NCI-H2196 (cell line): Measurements from ENCODE around the gene SLC6A5.
A peak's percentile ranks its signal among the peaks of the same experiment; 100 is the strongest.

Experiments used
- DNase-seq: peaks from one replicate; lab custom pipeline; 2025; ENCODE audit not compliant: unreplicated experiment; lab: John Stamatoyannopoulos, UW

Gene SLC6A5

DNA sequence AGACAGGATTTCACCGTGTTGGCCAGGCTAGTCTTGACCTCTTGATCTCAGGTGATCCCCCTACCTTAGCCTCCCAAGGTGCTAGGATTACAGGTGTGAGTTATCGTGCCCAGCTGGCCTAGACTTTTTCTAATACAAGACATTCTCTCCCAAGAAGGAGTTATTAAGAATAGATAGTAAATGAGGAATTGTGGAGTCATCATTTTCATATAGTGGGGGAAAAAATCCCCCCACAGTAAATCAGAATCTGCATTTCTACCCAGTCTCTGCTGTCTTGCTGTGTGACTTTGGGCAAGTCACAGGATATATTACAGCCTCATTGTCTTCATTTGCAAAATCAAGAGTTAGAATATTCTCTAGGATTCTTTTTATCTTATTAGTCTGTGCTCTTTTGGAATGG lies 21.6 kb downstream of the SLC6A5 start:
- DNase-seq = no peak

DNA sequence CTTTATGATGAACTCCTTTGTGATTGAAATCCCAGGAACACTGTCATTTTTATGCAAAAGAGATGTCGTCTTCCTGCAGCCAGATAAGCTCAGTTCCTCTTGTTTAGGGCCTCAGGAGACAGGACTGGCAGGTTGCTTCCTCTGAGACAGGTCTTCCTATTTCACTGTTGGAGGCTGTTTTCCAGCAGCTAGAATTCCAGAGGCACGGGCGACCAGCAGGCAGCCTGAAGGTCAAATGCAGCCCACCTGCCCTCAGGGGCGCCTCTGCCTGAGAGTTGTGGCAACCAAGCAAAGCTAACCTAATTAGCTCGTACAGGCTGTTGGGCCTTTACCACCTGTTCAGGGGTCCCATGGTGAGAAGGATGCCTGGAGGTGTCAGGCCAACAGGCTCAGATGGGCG lies 22.3 kb downstream of the SLC6A5 start:
- DNase-seq = no peak

DNA sequence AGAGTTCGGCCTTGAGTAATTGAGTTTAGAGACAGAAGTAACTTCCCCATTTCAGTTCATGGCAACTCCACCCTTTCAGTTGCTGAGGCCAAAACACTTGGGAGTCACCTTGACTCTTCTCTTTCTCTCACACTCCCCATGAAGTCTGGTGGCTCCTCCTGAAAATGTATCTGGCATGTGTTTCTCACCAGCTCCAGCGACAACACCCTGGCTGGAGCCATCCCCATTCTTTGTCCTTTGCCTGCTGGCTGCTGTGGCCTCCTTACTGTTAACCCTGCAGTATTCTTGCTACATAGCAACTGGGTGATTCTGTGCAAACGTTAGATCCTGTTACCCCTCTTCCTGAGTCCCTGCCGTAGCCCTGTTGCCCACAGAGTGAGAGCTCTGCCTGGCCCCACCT lies 23.8 kb downstream of the SLC6A5 start:
- no peak for DNase-seq

DNA sequence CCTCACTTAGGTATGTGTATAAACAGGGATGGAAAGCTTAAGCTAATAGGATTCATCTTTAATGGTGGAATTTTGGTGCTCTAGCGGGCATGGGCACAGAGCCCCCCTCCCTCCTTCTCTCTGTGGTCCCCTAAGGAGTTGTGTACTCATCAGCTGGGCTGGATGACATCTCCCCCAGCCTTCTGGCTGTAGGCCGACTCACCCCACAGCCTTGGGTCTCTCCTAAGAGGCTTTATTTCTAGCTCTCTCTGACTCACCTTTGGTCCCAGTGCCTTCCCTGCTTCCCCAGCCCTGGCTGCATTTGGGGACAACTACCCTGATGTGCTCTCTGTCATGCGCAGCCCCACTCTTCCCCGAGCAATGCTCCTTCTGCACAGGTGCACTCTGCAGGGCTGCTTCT lies 26.9 kb downstream of the SLC6A5 start:
- DNase-seq = no peak

DNA sequence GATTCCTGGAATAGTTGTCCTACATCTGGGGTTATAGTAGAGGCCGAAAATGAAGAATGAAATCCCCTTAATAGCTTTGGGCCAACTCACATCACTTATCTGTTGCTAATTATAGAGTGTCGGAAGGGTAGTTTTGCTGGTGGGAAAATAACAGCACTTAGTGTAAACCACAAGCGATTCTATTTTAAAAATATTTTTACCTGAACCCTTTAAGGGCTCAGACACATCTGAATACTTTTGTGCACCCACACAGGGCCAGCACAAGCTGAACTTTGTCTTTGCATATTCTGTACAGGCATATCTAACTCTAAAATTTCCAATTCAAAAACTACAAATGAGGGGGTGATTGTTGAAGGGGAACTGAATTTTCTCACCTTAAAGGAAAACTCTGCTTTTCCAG lies 27.6 kb downstream of the SLC6A5 start:
- DNase-seq = no peak

DNA sequence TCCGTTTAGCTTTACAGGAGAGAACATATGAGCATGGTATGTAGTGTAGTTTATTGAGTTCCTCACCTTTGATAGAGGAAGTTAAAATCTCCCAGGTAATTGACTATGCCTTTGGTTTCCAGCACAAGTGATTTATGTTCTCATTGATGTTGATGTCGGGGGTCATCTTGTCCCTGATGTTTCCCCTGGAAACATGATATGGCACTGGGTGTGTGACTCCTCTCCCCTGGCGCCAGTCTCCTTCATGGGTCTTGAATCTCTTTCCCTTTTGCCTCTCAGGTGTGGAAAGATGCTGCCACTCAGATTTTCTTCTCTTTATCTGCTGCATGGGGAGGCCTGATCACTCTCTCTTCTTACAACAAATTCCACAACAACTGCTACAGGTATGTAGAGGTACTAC lies 28.3 kb downstream of the SLC6A5 start:
- no peak for DNase-seq

DNA sequence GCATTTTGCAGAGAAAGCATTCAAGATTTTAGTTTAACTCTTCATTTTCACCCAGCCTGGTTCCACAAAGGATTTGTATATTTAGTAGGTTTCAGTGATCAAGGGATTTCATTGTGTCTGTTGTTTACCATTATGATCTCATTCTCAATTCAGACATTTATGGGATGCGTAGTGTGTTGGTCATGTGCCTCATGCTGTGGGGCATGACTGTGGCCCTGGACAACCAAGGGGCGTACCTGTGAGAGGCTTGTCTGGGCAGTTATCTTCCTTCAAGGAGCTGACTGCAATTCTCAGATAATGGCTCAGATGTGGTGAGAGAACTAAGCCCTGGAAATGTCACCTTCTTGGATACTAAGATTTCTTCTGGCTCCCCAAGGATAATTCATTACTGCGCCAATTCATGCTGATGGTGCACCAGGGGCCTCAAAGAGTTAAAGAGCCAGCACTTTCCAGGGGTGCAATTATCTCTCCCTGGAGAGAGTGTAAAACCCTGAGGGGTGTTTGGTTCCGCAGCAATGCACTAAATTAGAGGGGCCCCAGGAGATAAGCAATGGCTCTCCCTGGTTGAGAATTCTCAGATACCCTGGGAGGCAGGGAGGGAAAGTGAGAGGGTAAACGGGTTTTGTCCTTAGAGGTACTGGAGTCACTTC lies 32.2 kb downstream of the SLC6A5 start:
- DNase-seq = no peak

DNA sequence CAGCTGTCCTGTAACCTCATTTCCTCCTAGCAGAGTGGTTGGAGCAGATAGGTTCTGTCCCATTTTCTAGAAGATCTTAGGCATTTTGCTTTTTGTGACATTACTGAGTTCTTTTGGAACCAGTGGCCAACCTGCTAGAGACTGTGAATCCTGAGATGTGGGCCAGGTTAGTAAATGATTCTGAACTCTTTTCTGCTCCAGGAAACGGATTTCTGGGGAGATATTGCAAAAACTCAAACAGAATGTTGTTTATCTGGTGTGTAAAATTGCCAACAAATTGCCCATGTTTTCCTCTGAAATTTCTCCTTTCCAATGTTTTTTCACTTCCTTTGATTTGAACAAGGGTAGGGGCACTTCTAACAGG lies 32.7 kb downstream of the SLC6A5 start:
- DNase-seq = no peak

DNA sequence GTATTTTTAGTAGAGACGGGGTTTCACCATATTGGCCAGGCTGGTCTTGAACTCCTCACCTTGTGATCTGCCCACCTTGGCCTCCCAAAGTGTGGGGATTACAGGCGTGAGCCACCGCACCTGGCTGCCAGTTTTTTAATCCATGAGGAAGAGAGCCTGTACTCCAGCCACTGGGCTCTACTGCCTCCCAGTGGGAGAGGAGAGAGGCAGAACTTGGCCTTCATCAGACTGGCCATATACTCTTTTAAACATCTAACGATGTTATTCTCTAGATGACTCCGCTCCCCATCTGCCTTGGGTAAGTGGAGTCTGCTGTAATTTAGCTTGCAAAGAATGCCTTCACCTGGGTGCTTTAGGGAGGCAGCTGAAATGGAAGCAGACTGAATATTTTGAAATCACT lies 34.6 kb downstream of the SLC6A5 start:
- peak; percentile 7 for DNase-seq

DNA sequence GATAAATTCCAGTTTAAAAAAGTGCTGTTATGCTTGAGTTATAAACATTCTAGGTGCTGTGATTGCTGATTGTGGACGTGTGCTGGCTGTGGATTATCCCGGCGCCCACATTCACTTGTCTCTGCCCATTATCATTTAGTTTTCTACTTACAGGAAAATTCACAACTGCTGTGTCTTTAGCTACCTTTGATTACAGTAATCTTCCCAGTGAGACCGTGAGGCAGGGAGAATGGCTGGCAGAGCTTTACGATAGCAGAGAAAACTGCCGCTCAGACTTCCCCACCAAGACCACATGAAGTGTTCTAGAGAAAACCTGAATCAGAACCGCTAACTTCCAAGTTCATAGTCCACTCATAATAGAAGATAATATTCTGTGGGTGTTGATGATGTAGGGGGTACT lies 35.4 kb downstream of the SLC6A5 start:
- no peak for DNase-seq

DNA sequence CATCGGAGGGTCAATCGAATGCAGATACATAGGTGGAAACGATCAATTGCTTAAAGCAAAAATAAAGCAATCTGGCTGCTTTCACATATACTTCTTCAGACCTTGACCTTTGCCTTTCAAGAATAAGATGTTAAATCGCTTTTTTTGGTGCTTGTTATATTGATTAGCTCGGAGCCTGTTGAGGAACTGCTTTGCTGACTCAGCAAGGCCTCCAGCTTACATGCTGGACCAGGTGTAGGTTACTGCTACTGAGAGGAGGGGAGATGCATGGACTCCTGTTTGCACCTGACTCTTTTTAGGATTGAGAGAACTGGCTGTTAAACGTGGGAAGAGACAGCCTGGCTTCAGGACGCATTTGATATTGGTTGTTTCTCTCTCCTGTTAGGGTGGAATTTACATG lies 38.7 kb downstream of the SLC6A5 start:
- no peak for DNase-seq

DNA sequence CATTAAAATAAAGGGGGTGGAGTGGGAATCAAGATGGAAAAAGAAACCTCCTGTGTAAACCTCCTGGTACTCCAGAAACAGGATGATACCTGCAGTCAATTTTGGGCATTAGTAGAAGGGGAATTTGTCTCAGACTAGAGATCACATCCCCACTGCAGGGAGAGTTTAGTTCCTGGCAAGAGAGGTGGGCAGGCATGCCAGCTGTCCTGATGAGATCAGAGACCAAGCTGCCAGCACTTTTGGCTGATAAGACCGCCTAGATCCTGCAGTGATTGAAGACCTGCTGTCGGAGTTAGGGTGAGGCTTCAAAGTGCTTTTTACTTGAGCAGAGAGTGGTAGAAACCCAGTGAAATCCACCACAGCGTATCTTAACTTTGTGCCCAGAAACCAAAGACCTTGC lies 40.3 kb downstream of the SLC6A5 start:
- no peak for DNase-seq

DNA sequence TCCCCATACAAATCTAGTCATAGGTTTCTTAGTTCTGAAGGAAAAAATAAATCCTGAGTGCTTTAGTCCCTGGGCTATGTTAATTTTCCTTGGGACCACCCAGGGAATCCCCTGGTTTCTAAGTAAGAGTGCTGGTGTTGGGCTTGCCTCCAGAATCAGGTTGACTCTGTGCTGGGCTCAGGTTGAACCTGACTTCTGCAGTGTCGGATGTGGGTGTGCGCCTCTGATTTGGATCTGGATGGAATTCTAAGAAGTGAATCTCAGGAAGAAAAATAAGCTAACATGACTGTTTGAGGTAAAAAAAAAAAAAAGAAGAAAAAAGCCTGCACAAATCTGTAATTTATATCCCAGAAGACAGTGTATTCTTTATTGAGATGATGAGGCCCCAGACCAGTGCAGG lies 41.0 kb downstream of the SLC6A5 start:
- no peak for DNase-seq

DNA sequence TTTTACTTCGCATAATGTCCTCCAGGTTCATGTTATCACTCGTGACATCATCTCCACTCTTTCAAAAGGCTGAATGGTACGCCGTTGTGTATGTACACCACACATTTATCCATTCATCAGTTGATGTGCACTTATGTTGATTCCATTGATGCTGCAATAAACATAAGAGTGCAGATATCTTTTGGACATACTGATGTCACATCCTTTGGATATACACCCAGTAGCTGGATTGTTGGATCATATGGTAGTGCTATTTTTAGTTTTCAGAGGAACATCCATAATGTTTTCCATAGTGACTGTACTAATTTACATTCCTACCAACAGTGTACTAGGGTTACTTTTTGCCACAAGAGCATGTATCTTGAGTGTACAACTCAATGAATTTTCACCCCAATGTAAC lies 45.0 kb downstream of the SLC6A5 start:
- DNase-seq = no peak

DNA sequence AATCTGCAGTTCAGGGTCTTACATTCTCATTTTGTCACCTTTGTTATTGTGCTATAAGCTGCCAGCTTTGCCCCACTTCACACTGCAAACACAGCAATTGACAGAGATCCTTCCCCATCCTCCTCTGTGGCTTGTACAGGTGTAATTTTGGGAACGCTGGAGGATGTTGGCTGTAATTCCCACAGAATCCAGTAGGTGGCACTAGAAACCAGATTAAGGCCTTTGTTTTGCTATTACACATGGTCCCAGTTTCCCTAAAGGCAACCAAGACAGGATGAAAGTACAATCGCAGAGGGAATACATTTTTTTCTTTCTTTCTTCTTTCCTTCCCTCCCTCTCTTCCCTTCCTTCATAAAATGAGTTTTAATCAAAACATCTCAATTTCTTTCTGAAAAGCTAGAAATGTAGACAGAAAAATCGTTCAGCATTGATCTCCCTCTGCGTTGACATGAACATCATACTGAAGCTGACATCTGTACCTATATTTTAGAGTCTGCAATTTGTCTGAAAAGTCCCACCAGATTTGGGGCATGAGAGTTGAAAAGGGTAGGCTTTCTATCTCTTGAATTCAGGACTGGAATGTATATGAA lies 48.7 kb downstream of the SLC6A5 start:
- peak; percentile 78 for DNase-seq

DNA sequence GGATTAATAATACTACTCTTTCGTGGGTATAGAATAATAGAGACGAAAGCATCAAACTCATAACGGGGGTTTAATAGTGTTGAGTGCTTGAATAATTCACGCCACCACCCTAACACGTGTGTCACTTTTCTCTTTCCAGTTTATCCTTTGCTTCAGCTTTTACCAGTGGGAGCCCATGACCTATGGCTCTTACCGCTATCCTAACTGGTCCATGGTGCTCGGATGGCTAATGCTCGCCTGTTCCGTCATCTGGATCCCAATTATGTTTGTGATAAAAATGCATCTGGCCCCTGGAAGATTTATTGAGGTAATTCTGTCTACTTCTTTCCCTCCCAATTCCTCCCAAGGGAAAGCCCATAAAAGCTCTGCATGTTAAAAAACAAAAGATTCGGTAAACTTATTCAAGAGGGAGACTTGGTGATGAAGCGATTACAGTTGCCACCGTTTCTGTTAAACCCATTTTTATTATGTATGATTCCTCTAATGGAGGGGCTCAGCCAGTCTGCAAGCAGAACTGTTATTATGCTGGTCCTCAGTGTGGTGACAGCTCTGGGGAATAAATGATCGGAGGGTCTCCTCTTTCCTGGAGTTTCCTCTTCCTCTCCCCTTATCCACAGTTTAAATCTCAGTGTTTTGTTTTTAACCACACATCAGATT lies 52.9 kb downstream of the SLC6A5 start:
- no peak for DNase-seq

DNA sequence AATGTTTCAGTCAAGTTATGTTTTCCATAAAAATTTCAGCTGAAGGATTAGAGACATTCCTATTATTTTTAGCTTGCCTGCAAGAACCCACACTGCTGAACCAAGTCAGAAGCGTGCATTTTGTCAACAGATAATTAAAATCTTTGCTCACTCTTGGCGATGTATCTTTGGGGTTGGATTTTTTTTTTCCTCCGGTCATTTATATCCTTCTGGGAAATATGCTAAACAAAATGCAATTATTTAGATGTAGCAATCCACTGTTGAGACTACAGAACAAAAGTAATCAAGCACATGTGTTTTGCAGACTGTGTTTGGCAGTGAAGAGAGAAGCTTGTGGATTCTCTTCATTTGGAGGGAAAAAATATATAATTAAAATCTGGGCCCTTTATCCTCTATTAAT lies 54.6 kb downstream of the SLC6A5 start:
- no peak for DNase-seq

DNA sequence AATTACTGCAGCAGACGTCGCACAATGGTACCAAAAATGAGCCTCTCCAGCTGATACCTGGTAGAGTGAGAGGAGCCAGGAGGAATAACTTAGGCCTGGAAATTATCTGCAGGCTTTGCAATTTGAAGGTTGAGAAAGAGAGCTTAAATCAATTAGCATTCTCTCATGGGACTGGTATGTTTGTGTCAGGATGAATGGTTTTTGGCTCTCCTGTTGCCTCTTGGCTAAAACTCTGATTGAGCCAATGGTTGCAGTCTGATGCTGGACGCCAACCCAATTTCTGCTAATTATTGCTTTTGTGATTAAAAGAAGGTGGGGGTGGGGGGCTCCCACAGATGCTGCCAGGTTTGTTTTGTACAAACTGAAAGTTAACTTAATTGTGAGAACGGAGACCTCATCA lies 57.5 kb downstream of the SLC6A5 start:
- no peak for DNase-seq

DNA sequence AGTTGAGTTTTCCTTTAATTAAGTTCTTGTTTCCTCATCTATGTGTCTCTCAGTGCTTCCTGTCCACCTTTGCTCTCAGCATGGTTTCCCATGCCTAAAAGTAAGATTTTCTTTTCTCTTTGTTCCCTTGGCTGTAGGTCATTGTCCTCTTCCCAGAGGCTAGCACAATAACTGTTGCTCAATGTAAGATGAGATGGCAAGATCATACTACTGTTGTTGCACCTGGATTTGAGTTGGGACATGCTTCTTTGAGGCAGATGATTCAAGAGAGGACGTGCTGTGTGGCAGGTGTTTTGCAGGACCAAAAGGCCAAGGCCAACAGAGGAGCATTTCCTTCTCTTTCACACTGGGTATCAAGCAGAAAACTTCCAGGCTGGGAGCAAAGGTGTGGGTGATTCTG lies 58.7 kb downstream of the SLC6A5 start:
- peak; percentile 75 for DNase-seq

DNA sequence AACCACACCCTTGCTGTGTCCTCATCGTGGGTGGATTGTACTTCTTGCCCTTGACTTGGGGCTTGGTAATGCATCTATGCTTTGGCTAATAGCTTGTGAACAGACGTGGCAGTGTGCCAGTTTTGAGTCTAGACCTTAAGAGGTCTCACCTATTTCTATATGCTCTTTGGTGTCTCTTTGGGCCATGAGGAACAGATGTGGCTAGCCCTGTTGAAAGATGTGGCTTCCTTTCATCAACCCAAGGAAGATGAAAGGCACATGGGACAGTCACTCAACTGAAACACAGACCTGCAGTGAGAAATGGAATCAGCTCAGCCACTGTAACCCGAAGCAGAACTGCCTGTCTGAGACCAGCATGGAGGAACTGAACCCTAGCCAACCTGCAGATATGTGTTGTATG lies 62.0 kb downstream of the SLC6A5 start:
- DNase-seq = no peak

DNA sequence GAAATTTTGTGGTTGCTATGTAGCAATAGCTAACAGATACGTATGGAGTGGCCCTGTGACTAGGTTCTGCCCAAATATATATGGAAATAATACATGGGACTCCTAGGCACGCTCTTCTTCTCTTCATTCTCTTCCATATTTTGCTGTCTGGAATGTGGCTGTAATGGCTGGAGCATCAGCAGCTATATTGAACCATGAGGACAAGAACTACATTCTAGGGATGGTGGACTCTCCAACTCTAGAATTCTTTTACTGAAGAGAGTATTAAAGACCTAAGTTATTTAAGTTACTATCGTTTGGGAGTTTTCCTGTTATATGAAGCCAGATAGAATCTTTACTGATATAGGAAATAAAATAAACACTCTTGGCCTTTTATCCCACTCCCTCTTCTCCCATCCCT lies 62.4 kb downstream of the SLC6A5 start:
- DNase-seq = no peak

DNA sequence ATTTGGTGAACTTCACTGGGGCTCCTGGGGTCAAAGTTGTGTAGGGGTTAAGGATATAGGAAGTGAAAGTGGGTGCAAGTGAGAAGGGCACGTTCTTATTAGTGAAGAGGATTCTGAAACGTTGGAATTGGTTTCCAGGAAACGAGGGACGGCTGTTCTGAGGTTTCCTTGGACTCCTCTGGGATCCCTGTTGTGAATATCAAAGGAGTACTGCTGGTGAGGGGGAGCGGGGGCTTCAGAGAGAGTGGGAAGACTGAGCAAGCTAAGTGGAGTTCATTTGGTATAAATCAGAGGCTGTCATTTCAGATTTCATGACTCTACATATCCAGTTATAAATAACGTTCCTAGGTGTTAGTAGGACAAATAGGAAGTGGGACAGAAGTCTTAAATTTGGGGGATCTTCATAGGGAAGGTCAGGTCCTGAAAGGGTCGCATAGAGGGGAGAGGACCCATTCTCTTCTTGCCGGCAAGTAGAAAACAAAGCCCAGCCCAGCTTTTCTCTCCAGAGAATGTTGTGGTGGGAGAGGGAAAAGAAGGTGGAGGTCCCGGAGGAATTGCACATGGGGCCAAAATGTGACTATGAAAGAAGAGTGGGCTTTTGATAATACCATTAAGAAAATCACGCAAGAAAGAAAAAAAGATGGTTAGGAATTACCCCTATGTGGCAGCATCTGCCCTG lies 68.9 kb downstream of the SLC6A5 start:
- no peak for DNase-seq
